ENCODE measurements around the gene DUSP2.

Gene DUSP2

GRCh38 chr2:96093528-96093927, 51.7 kb downstream of the DUSP2 start:
- TF ChIP-seq CTCF (IDR thresholded peaks at IDR 0.05; ENCODE audit: extremely low read depth, missing control alignments) = no peak
- no peak for DNase-seq (ENCODE audit: low spot score)
